HepG2 (cell line): ENCODE measurements around the gene ABTB2. TPM values are rescaled to one million over a fixed set of nuclear protein-coding genes. Genes with fewer than 3 reads are reported as not detected.

Experiments
- ATAC-seq: fragments of 200-7000 bp; cut with Tn5 transposase; 3 replicates; pipeline ENCODE4 v1.9.1; 2020; ENCODE audit warnings: mild to moderate bottlenecking, moderate library complexity
- BruUV-seq: library from RNA; stranded (reverse); fragments of 400-500 nt; replicated peaks from 2 replicates; lab custom pipeline; 2021; lab: Mats Ljungman, UMichigan
- CTCF ChIA-PET: fragments of 300-600 bp; formaldehyde crosslinking; extraction: SDS; loops from one replicate; lab custom pipeline; 2021; ENCODE audit warnings: low total read pairs, inconsistent platforms, low intra/inter-chr PET ratio; lab: Yijun Ruan, JAX
- POLR2A ChIA-PET: fragments of 350-600 bp; sonication (Branson Sonifier 250); formaldehyde crosslinking; loops from one replicate; lab custom pipeline; 2020; ENCODE audit warnings: antibody characterized with exemption, inconsistent platforms; lab: Yijun Ruan, JAX
- DNase-seq: peaks from one replicate; pipeline ENCODE4 v3.0.0-alpha.2; 2015; ENCODE audit warnings: low spot score
- FAIRE-seq: peaks from 3 replicates; lab custom pipeline; 2011; peaks lifted over from hg19 to GRCh38; lab: Jason Lieb, UNC
- H2AFZ ChIP-seq: one replicate; pipeline ENCODE4 v1.6.1; 2011; ENCODE audit warnings: low read length, inconsistent platforms
- H3K27ac ChIP-seq: fragments of 300-600 bp; 3 replicates; pipeline ENCODE4 v1.8.0; 2011; ENCODE audit warnings: mixed run types, mild to moderate bottlenecking, mixed read lengths, low read length, inconsistent platforms; ENCODE audit not compliant: insufficient read depth; ENCODE audit errors: extremely low read length
- H3K27me3 ChIP-seq, 2 experiments: fragments of 200-600 bp in 1 of 2; 2 replicates in 1 of 2; 3 replicates in 1 of 2; pipeline versions ENCODE4 v1.6.0 to v1.8.0; 2011; ENCODE audit warnings: low read length in 2 of 2, mild to moderate bottlenecking in 2 of 2, moderate library complexity in 2 of 2, inconsistent platforms in 1 of 2; ENCODE audit not compliant: insufficient read depth in 2 of 2, control insufficient read depth in 1 of 2
- H3K36me3 ChIP-seq, 2 experiments: fragments of 200-600 bp in 1 of 2; replicated peaks in 1 of 2; 2 replicates in 1 of 2; 3 replicates in 1 of 2; pipeline versions ENCODE4 v1.5.1 to v1.8.0; 2011; ENCODE audit warnings: low read length in 2 of 2, inconsistent platforms in 1 of 2; ENCODE audit not compliant: insufficient read depth in 2 of 2, control insufficient read depth in 1 of 2
- H3K4me1 ChIP-seq: 2 replicates; pipeline ENCODE4 v1.5.1; 2012; ENCODE audit warnings: low read length, inconsistent platforms; ENCODE audit not compliant: insufficient read depth
- H3K4me2 ChIP-seq: 2 replicates; pipeline ENCODE4 v1.6.0; 2011; ENCODE audit warnings: low read depth, low read length, inconsistent platforms
- H3K4me3 ChIP-seq, 3 experiments: fragments of 200-600 bp in 1 of 3; sonication (generic), shearing (Covaris generic) in 1 of 3; replicated peaks in 1 of 3; 2 replicates each; pipeline ENCODE4 v1.5.1; 2011 to 2016; ENCODE audit warnings: low read length in 3 of 3, inconsistent platforms in 2 of 3, low read depth in 2 of 3, mild to moderate bottlenecking in 2 of 3, control low read depth in 1 of 3, mixed read lengths in 1 of 3; ENCODE audit not compliant: insufficient read depth in 1 of 3
- H3K79me2 ChIP-seq: one replicate; pipeline ENCODE4 v1.6.1; 2011; ENCODE audit warnings: low read length, inconsistent platforms; ENCODE audit not compliant: insufficient read depth
- H3K9ac ChIP-seq: 2 replicates; pipeline ENCODE4 v1.6.0; 2011; ENCODE audit warnings: mild to moderate bottlenecking, low read depth, low read length, inconsistent platforms; ENCODE audit not compliant: insufficient read depth
- H3K9me3 ChIP-seq: 2 replicates; pipeline ENCODE4 v1.5.1; 2012; ENCODE audit warnings: mild to moderate bottlenecking, low read length
- H4K20me1 ChIP-seq: 2 replicates; pipeline ENCODE4 v1.6.0; 2011; ENCODE audit warnings: inconsistent platforms, mild to moderate bottlenecking, low read length, moderate library complexity; ENCODE audit not compliant: insufficient read depth
- ERF ChIP-seq: IDR thresholded peaks from 2 replicates; pipeline ENCODE4 v1.6.1; 2018; ENCODE audit warnings: missing biosample characterization, missing genetic modification reagents
- TGIF2 ChIP-seq: IDR thresholded peaks from 2 replicates; pipeline ENCODE4 v1.6.1; 2016; ENCODE audit warnings: control low read depth, missing compliant biosample characterization
- ZFYVE20 ChIP-seq: sonication (generic); formaldehyde crosslinking; IDR thresholded peaks from 2 replicates; pipeline ENCODE4 v1.8.0; 2023; ENCODE audit warnings: low read depth, mild to moderate bottlenecking, moderate library complexity, missing genetic modification reagents, borderline replicate concordance
- ZNF12 ChIP-seq: sonication (generic); formaldehyde crosslinking; IDR thresholded peaks from 2 replicates; pipeline ENCODE4 v1.5.0; 2020; ENCODE audit warnings: missing genetic modification reagents
- WGBS: methylation state at CpG from one replicate; pipeline ENCODE4 v1.1.6; 2017; ENCODE audit warnings: low lambda C conversion rate; 5-methylcytosine and 5-hydroxymethylcytosine counted together
- in situ Hi-C: cut with HindIII; loops from 2 replicates; pipeline ENCODE4 v1.10.0; 2017; ENCODE audit warnings: low pct_unique_long_range_greater_than_20kb; ENCODE audit not compliant: extremely low pct_ligation_motif_present
- intact Hi-C: fragments of 100-400 bp; cut with micrococcal nuclease; formaldehyde crosslinking; loops from one replicate; pipeline ENCODE4 v1.10.0; 2022; ENCODE audit not compliant: unreplicated experiment
- polyA plus RNA-seq, 8 experiments: library from polyadenylated mRNA; depleted of rRNA in 3 of 8; stranded (reverse) in 7 of 8; unstranded in 1 of 8; fragments of >200 nt; fragmentation: Illumina TruSeq in 4 of 8; extraction: Trizol in 4 of 8; gene quantifications; 2 replicates each; pipeline versions ENCODE4 v1.2.1 to v1.2.3, GENCODE V29; 2011 to 2016; ENCODE audit warnings: low read depth in 4 of 8, missing spikeins in 1 of 8, mixed read lengths in 1 of 8; ENCODE audit not compliant: insufficient read depth in 1 of 8
- total RNA-seq, 5 experiments: library from RNA; depleted of rRNA; stranded (reverse); fragments of >200 nt; fragmentation: Illumina TruSeq; extraction: Trizol; gene quantifications; 2 replicates each; pipeline ENCODE4 v1.2.3, GENCODE V29; 2016; ENCODE audit warnings: low read depth in 1 of 5
- TF ChIP-seq, protein P1 (sequence below): sonication (generic); formaldehyde crosslinking; IDR thresholded peaks from 2 replicates; pipeline ENCODE4 v1.8.0; 2022; ENCODE audit warnings: missing genetic modification reagents, mild to moderate bottlenecking, moderate library complexity, borderline replicate concordance
- TF ChIP-seq, protein P2 (sequence below): sonication (generic); formaldehyde crosslinking; IDR thresholded peaks from 2 replicates; pipeline ENCODE4 v1.8.1; 2022; ENCODE audit warnings: mild to moderate bottlenecking, missing genetic modification reagents
- TF ChIP-seq, protein P3 (sequence below): sonication (generic); formaldehyde crosslinking; IDR thresholded peaks from 2 replicates; pipeline ENCODE4; 2020; ENCODE audit warnings: missing genetic modification reagents, mild to moderate bottlenecking, borderline replicate concordance
- TF ChIP-seq, protein P4 (sequence below): sonication (generic); formaldehyde crosslinking; conservative IDR thresholded peaks from 2 replicates; pipeline ENCODE4 v1.8.0; 2022; ENCODE audit warnings: mild to moderate bottlenecking, moderate library complexity, missing genetic modification reagents

The ABTB2 gene
- total and polyA plus RNA-seq, 2 of the 13 experiments (the other 11 are each of a cell fraction or from before 2014, with no cell fraction given) = 5.1 to 15.4 TPM

DNA sequence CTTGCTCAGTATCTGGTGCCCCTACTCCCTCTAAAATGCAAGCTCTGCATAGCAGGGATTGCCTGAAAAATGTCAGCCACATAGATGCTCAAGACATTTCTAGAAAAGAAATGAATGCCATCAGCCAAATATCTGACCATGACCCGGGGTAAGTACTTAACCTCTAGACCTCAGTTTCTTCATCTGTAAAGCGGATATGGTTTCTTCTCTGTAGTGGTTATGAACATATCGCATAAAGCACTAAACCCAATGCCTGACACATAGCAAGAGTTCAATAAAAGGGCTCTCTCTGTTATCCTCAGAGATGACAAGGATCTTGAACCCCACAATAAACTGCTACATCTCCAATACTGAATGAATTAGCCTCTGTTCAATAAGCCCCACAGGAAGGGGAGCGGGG is 122.6 kb downstream of the ABTB2 start:
- no peaks in the 10 kb centered on the region for H3K36me3 ChIP-seq
- no TSS peak for BruUV-seq
- no peak overlapping the region for H3K4me3 ChIP-seq
- no peak overlapping the region for H2AFZ ChIP-seq
- H3K9ac ChIP-seq = no peak overlapping the region
- ATAC-seq = no peak
- POLR2A ChIA-PET = no interaction called here
- TF ChIP-seq ZFYVE20 (CRISPR knock-in tag) = no peak
- TF ChIP-seq, all 625 proteins: peak for 0
- CTCF ChIA-PET = no interaction called here
- Histone ChIP-seq H3K27me3 (no peaks in the 10 kb centered on the region), H3K27ac (no peak overlapping the region), H3K4me2 (no peak overlapping the region), H3K4me1 (peaks cover 18% of the 10 kb centered on the region), H4K20me1 (peaks cover 3% of the 10 kb centered on the region; the same call in 1 of the 2 replicates), H3K79me2 (peaks cover 2% of the 10 kb centered on the region), H3K9me3 (no peaks in the 10 kb centered on the region)
- intact Hi-C loops (no loop called here), in situ Hi-C loops (no loop called here)
- 94% methylated on average over 4 of the region's 4 CpGs for whole genome bisulfite sequencing
- FAIRE-seq = no peak
- no peak for DNase-seq

DNA sequence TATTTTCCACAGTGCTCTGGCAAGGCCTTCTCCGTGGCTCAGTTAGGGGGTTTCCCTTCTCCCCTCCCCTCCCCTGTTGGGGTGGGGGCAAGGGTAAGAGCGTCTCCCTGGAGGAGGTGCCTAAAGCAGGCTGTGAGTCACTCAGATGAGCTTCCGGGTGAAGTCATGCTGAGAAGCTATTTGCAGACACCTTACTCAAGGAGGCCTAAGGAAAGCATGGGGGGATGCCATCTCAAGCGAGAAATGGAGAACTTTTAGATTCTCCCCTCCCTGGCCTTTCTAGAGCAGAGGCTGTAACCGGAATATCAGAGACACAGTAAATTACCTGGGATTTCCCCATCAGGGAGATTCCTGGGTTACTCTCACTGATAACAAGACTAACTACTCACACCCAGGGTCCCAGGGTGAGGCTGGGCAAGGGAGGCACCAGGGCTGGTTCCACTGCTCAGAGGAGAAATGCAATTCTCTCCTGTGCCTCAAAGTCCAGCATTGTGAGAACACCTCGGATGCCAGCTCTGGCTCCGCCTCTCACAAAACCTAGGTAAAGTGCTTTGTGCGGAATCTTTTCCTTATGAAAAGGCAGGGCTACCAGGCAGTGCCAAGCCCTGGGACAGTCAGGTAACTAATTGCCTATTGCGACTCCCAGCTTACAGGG is 123.6 kb downstream of the ABTB2 start:
- CTCF ChIA-PET = no interaction called here
- intact Hi-C loops (no loop called here), in situ Hi-C loops (no loop called here)
- Histone ChIP-seq H3K9ac (no peak overlapping the region), H4K20me1 (peaks cover 3% of the 10 kb centered on the region; the same call in 1 of the 2 replicates), H3K27ac (no peak overlapping the region), H3K4me2 (no peak overlapping the region), H3K36me3 (no peaks in the 10 kb centered on the region), H3K9me3 (no peaks in the 10 kb centered on the region), H2AFZ (no peak overlapping the region), H3K79me2 (peaks cover 2% of the 10 kb centered on the region), H3K4me1 (peaks cover 18% of the 10 kb centered on the region), H3K4me3 (no peak overlapping the region), H3K27me3 (no peaks in the 10 kb centered on the region)
- no peak for DNase-seq
- 86% methylated on average over 4 of the region's 9 CpGs for WGBS
- POLR2A ChIA-PET = interaction anchor here (1.2 kb wide), 1 partner anchor 124 kb away, joined by 6 read pairs; the partner anchor contains the start of gene ABTB2
- BruUV-seq = no TSS peak
- ATAC-seq = peak; percentile 38; the same call in 1 of the 3 replicates
- no peak for FAIRE-seq
- no peak for TF ChIP-seq ERF (CRISPR knock-in tag)
- TF ChIP-seq, protein P1, sequence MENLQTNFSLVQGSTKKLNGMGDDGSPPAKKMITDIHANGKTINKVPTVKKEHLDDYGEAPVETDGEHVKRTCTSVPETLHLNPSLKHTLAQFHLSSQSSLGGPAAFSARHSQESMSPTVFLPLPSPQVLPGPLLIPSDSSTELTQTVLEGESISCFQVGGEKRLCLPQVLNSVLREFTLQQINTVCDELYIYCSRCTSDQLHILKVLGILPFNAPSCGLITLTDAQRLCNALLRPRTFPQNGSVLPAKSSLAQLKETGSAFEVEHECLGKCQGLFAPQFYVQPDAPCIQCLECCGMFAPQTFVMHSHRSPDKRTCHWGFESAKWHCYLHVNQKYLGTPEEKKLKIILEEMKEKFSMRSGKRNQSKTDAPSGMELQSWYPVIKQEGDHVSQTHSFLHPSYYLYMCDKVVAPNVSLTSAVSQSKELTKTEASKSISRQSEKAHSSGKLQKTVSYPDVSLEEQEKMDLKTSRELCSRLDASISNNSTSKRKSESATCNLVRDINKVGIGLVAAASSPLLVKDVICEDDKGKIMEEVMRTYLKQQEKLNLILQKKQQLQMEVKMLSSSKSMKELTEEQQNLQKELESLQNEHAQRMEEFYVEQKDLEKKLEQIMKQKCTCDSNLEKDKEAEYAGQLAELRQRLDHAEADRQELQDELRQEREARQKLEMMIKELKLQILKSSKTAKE = no peak
- TF ChIP-seq, protein P2, sequence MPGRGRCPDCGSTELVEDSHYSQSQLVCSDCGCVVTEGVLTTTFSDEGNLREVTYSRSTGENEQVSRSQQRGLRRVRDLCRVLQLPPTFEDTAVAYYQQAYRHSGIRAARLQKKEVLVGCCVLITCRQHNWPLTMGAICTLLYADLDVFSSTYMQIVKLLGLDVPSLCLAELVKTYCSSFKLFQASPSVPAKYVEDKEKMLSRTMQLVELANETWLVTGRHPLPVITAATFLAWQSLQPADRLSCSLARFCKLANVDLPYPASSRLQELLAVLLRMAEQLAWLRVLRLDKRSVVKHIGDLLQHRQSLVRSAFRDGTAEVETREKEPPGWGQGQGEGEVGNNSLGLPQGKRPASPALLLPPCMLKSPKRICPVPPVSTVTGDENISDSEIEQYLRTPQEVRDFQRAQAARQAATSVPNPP (CRISPR knock-in tag) = no peak
- TF ChIP-seq, protein P3, sequence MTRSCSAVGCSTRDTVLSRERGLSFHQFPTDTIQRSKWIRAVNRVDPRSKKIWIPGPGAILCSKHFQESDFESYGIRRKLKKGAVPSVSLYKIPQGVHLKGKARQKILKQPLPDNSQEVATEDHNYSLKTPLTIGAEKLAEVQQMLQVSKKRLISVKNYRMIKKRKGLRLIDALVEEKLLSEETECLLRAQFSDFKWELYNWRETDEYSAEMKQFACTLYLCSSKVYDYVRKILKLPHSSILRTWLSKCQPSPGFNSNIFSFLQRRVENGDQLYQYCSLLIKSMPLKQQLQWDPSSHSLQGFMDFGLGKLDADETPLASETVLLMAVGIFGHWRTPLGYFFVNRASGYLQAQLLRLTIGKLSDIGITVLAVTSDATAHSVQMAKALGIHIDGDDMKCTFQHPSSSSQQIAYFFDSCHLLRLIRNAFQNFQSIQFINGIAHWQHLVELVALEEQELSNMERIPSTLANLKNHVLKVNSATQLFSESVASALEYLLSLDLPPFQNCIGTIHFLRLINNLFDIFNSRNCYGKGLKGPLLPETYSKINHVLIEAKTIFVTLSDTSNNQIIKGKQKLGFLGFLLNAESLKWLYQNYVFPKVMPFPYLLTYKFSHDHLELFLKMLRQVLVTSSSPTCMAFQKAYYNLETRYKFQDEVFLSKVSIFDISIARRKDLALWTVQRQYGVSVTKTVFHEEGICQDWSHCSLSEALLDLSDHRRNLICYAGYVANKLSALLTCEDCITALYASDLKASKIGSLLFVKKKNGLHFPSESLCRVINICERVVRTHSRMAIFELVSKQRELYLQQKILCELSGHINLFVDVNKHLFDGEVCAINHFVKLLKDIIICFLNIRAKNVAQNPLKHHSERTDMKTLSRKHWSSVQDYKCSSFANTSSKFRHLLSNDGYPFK = no peak
- no peak for TF ChIP-seq ZNF12 (CRISPR knock-in tag)
- TF ChIP-seq, protein P4, sequence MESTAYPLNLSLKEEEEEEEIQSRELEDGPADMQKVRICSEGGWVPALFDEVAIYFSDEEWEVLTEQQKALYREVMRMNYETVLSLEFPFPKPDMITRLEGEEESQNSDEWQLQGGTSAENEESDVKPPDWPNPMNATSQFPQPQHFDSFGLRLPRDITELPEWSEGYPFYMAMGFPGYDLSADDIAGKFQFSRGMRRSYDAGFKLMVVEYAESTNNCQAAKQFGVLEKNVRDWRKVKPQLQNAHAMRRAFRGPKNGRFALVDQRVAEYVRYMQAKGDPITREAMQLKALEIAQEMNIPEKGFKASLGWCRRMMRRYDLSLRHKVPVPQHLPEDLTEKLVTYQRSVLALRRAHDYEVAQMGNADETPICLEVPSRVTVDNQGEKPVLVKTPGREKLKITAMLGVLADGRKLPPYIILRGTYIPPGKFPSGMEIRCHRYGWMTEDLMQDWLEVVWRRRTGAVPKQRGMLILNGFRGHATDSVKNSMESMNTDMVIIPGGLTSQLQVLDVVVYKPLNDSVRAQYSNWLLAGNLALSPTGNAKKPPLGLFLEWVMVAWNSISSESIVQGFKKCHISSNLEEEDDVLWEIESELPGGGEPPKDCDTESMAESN (CRISPR knock-in tag) = no peak
- TF ChIP-seq TGIF2 = no peak
